GM18909 (cell line): ENCODE measurements around the gene MIPOL1.

ENCODE experiments used
- ATAC-seq: cut with Tn5 transposase; IDR thresholded peaks from one replicate; pipeline ENCODE4 v1.9.1; 2021; ENCODE audit warnings: mild to moderate bottlenecking; ENCODE audit not compliant: unreplicated experiment, poor library complexity

Gene MIPOL1

DNA sequence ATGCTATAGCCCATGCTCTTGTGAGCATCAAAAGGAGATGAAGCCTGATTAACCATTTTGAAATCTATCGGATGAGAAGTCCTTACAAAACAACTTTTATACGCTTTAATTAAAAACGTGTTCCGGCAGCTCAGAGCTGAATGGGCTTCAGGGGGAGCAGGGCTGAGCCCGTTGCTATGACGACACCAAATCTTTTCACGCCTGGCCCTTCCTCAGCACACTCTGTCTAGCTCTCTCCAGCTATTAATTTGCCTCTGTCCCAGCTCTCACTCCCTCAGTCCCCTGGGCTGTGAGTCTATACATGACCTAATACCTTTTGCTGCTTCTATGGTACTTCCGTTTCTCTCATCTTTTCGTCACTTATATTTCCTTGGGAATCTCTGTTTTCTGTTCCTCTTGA is 381.5 kb downstream of the MIPOL1 start:
- ATAC-seq = no peak

DNA sequence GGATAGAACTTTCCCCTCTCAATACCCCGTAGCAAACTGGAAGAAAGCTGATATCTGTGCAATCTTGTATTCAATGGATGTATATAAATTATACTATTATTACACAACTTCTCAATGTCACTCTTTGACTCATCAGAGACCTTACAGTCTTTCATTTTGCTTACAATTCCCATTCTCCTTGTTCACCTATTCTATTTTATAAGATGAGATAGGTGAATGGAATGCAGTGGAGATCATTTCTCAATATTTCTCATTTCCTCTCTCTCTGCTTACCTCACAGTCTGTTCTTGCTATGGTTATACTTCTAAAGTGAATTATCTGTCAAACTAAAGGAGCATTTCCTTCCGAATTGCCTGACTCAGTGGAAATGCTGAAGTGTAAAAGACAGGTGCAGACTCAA is 382.4 kb downstream of the MIPOL1 start:
- ATAC-seq = no peak

DNA sequence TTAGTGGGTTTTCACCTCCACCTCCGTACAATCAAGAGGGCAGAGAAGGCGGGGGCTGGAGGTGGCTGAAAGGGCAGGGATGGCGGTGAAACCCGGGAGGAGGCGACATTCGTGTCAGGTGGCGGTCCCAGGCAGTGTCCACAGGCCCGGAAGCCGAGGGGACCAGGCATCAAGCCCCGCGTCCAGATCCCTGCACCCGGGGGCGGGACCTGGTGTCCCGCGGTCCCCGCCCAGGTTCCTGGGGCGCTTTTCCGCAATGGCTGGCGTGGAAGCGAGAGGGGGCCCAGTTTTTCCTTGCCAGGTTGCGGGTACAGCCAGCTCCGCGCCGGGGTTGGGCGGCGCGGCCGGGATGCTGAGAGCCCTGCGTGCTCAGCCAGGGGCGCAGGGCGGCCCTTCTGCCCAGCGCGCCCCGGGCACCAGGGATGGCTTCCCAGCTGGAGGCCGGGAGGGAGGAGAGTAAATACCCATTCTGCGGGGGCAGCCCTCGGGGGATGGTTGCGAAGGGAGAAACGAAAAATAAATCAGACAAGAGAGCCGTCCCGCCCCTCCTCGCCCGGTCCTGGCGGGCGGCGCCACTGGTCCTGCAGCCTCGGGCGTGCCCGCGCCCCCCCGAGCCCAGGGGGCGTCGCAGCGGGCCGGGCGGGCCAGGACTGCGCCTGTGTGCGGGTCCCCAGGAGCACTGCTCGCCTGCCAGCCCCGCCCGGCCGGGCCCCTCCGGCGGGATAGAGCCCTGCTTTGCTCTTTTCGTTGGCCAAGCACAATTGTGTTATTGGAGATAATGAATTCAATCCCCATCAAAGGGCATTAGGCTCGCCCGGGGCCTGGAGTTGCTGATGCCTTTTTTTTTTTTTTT is 385.8 kb downstream of the MIPOL1 start:
- ATAC-seq = no peak

DNA sequence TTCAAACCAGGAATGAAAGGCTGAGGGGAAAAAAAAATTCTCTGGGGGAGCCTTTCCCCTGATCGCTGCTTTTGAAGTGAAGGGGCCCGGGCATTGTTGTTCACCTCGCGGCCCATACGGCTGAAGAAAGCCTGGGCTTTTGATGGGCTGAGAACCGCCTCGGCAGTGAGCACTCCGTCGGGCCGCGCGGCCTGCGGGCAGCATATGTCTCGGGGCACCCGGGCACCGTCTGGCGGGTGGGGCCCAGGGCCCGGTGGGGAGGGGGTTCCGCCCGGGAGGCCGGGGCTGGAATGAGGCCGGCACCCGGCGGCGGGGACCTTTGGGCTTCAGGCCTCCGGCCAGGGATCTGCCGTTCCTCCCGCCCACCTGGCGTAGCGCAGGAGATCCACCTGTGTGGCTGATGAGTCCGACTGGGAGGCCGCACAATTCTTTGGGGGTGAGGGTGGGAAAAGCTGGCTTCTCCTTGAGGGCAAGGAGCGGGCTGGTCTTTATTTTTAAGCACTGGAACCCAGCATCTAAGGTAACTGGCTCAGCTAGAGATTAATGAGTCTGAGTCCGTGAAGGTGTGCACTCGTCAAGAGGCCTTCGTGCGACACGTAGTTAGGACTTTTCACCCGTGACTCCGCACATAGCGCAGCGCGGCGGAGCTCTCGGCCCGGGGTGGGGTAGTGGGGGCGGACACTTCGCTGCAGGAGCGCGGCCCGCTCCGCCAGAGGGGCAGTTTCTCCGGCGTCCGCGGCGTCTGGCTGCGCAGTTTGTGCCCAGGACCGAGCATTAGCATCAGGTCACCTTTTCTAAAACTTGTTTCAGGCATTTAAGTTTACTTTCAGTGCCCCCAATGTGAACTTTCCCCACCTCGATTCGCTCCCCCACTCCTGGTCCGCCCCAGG is 386.7 kb downstream of the MIPOL1 start:
- ATAC-seq = no peak

DNA sequence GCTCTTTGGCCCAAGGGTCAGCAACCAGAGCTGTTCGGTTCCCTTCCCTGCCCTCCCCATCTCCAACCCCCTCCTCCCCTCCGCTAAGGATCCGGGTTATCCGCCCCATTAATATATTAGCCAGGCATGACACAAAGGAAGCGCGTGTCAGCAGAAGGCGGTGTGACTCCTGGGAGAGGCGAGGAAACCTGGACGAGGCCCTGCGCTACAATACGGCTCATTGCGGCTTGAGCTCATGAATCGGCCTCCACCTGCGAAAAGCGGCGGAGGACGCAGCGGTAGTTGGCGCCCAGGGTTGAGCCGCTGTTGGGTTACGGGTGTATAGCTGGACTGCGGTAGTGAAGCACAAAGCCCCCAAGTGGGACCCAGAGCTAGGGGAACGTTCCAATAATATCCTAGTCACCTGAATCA is 387.4 kb downstream of the MIPOL1 start:
- no peak for ATAC-seq

DNA sequence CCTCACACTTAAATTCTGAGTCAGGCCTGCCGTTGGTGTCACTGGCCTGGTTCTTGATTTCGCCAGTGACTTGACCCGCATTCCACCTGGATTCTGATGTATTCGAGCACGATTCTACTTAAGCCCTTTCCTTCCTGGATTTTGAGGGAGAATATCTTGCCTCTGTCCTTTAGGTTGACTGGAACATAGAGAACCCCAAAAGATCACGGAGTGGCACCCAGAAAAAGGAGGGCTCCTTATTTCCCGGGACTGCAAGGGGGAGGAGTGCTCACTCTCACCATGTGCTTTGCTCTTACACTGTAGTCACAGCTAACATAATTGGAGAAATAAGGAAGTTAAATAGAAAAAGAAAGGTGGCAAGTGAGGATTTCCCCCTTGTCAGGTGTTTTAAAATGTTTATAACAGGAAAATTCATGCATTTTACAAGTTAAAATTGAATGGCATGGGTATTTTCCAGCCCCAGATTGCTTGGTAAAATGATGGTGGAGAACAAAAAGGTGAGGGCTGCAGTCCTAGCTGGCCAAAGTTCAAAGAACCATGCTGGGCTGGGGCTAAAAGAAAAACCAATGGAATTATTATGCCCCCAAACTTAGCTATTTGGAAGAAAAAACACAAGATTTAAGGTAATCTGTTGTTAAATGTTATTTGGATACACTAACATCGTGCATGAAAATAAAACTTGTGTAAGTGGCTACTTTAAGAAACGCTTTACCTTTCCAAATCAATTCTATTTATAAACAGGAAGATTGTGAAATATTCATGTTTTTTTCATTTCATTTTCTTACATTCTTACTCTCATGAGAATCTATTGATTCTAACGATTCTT is 388.4 kb downstream of the MIPOL1 start:
- no peak for ATAC-seq

DNA sequence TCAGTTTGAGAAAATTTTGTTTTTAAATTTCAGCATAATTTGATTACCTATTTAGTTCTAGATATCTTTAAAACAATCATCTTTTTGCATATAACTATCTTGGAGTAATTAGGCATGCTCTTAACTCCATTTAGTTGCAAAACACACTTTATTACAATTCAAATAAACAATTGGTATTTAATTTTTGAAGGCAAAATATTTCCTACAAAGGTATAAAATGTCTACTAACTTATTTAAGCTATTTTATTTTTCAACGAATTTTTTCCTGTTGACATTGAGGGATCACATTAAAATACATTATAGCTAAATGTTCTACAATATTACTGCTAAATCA is 389.0 kb downstream of the MIPOL1 start:
- ATAC-seq = no peak

DNA sequence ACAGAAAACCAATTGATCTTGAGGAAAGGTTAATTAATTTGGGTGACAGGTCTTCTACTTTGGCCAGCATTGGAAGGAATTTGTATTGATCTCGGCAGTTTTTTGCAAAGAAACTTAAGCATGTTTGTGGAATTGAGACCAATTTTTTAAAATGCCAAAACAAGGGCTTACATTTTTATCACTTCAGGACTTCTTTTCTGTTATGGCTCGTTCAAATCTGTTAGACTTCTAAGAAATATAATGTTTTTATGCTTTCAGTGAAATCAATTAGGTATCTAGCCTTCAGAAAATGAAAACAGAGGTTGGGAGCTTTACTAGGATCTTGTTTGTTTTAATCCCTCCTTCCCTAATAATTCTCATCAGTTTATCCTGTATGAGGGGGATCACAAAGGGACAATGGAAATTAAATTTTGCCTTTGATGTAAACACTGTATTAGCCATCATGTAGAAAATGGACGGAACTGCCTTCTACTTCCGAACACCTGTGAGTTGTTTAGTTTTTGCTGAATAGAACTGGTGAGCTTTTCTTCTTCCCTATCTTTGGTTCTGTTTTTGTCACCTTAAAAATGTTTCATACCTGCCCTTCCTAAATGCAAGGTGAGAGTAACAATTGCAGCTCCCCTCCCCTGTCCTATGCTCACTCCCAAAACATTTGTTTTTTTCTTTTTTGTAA is 389.5 kb downstream of the MIPOL1 start:
- no peak for ATAC-seq

DNA sequence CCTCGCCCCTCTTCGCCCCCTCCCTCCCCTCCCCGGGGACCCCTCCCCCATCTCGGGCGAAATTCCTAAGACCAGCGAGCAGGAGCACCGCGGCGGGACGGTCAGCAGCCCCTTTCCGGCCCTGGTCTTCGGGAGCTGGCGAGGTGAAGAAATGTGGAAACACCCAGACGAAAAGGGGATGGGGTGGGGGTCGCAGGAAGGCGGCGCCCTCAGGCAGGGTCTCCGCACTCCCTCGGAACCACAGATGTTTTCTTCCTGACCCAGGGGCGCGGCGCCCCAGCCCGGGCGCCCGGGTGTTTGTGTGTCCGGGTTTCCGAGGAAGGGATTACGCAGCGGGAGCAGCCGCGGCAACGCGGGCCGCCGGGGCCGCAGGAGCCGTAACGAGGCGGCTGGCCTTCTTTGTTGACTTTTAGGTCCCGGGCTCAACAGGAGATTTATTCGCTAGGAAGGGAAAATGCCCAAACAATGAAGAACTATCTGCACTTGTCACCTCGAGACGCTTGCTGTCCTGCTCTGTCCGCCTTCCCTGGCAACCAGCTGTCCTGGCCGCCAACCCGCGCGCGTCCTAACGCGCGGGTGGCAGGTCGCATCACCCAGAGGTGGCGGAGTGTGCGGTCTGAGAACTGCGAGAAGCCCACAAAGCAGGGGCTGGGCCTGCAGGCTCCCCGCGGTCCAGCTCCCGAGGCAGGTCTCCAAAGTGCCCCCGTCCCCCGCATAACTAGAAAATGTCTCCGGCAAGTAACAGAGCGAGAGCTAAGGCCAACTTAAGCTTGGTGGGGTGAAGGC is 390.3 kb downstream of the MIPOL1 start:
- no peak for ATAC-seq

DNA sequence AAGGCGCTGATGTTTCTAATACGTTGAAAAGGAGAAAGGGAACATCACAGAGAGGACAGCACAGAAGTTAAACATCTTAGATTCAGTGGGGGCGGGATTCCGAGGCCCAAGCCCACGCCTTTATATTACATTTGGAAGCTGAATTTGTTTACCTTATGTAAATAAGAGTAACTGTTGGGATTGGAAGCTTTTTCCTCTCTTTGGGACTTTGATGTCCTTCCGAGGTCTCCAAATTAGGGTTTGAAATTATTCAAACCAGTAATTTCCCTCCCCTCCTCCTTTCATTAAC is 390.9 kb downstream of the MIPOL1 start:
- no peak for ATAC-seq

DNA sequence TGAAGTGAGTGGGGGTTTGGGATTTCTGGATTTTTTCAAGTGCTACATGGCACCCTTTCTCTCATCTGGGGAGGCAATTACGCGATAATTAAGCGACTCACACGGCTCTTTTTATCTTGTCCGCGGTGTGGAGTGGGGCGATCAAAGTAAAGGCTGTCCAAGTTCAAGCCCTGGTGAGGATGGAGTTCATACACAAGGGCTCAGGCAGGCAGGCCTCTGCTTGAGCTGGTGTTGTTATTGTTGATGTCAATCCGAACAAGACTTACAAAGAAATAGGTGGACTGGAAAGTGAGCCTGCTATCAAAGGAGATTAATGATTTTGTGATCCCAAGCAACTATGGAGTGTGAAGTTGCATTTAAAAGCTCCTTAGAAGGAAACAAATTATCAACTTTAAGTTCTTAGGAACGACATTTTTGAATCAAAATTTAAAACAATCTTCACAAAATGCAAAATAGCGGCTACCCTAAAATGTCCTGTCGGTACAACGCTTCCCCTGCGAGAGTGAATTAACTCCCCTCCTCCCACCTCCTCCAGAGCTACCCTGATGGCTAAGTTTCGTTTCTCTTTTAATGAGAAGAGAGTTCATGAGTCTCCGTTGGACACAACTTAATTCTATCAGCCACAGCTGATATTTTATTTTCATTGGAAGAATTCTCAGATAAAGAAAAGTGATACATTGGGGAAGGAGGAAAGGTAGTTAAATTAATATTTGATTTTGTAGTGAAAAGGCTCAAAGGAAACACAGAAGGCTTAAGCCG is 391.4 kb downstream of the MIPOL1 start:
- ATAC-seq = no peak

DNA sequence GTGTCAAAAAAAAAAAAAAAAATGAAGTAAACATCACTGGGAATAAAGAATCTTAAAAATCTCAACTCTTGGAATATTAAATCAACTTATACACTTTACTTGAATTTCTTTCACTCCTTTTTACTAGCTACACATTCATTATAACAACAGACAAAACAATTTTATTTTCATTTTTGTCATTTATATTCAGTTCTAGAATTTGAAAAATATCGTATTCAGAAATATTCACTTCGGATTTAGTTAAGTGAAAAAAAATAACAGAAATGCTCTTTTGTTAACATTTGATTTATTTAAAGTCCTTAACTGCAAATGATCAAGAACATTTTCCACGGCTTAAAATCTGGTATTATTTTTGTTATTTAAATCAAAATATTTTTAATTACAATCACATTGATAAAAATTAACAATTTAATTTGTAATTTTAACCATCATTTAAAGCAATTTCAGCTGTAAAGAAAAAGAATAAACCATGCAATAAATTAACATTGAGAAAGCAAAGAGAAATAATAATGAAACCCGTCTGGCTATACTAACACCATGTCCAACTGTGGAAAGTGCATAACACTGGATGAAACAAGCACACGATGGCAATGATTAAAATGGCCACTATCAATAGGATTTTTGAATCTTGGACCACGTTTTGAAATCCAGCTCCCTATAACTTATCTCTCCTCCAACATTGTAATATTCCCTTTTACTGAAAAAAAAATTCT is 392.1 kb downstream of the MIPOL1 start:
- no peak for ATAC-seq

DNA sequence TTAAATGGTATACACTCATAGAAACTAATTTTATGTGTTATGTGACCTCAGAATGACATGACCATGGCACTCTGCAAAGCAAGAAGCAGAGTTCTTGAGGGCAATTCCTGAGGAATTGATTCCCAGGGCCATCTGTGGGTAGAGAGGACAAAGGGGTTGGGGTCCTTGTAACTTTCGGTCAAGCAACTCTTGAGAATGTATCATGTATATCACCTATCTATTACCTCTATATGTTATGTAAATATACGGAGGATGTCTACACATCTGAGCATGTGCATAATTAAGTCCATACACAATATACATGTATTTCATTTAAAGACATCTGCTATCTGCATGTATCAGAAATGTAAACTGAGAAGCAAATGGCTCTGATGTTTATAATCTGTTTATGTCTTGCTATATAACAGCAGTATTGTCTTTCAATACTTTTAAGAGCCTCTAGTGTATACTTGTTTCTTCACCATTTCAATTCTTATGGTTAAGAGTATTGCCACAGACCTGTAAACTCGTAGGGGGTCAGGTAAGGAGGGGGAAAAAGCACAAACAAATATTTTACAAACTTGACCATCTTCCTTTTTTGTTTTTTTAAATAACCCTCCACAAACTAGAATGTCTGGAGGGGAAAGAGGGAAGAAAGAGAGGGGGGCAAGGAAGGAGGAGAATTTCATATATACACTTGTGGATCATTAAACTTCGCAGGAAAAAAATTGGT is 392.8 kb downstream of the MIPOL1 start:
- ATAC-seq = no peak

DNA sequence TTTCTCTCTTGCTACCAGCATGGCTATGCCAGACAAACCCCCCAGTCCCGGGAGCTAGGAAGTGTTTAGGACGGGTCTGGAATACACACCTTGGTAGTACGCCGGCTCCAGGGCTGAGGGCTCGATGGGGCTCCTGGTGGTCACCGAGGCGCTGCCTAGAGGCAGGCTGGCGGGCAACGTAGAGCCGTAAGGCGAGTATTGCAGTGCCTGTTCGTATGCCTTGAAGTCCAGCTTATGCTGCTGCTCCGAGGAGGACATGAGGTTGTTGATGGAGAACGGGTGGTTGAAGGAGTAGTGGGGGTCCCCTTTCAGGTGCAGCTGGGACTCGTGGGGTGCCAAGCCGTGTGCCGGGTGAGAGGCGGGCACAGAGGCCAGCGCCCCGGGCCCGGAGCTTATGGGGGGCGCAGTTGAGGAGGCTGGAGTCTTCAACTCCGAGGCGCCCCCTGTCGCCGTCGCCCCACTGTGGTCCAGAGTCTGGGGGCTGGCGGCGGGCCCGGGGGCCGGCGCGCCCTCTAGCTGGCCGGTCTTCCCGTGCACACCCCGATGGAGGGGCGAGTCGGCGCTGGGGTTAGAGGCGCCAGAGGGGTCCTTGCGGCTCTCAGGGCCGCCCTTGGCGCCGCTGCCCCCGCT is 393.7 kb downstream of the MIPOL1 start:
- no peak for ATAC-seq

DNA sequence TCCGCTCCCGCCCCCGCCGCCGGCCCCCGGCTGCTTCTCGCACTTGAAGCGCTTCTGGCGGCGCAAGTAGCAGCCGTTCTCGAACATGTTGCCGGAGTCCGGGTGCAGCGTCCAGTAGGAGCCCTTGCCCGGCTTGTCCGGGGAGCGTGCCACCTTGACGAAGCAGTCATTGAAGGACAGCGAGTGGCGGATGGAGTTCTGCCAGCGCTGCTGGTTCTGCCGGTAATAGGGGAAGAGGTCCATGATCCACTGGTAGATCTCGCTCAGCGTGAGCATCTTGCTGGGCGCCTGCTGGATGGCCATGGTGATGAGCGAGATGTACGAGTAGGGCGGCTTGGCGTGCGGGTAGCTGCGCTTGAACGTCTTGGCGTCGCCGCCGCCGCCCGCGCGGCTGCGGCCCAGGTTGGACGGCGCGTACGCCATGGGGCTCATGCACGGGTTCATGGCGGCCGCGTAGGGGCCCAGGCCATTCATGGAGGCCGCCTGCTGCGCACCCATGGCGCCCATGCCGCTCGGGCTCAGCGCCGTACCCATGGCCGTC is 394.3 kb downstream of the MIPOL1 start:
- no peak for ATAC-seq

DNA sequence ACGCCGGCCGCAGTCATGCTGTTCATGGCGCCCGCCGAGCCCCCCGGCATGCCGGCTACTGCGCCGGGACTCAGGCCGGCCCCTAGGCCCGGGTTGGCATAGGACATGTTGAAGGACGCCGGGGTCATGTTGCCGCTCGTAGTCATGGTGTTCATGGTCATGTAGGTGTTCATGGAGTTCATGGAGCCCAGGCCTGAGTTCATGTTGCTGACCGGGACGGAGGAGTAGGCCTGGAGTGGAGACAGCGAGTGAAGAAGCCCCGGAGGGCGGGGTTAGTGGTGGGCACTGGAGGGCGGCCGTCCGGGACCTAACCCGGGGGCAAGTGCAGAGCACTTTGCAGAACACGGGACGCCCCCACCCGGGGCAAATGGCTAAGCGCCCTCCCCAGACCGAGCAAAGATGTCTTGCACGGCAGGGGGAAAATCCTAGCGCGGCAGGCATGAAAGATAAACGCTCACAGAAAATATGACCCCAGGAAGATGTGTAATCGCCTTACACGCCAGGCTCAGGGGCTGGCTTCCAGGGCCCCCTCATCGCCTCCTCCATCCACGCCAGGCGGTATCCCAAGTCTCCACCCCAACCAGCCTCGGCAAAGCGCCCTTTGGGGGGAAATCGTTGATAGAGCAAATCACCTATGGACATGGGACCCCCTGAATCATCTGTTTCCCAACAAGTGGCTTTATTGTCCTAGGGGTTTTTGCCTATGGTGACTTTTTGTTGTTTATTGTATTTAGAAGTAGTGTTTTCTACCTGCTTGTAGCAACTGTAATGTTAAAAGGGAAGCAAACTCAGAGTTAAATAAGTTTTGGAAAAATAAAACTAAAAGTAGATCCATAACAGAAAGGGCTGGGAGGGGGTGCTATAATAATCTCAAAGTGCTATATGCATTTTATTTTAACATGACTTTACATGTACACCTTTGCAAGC is 395.0 kb downstream of the MIPOL1 start:
- no peak for ATAC-seq
